NCI-H1930 (cell line): ENCODE data around the gene SLC44A5.
"Not testable (repeated sequence)": the region's sequence is repeated elsewhere in the genome, so short reads cannot be mapped to it uniquely, and the experiment has no call there.

Source experiments
- DNase-seq, 2 experiments: peaks; one replicate each; lab custom pipeline; 2025; lab: John Stamatoyannopoulos, UW

The SLC44A5 gene

DNA sequence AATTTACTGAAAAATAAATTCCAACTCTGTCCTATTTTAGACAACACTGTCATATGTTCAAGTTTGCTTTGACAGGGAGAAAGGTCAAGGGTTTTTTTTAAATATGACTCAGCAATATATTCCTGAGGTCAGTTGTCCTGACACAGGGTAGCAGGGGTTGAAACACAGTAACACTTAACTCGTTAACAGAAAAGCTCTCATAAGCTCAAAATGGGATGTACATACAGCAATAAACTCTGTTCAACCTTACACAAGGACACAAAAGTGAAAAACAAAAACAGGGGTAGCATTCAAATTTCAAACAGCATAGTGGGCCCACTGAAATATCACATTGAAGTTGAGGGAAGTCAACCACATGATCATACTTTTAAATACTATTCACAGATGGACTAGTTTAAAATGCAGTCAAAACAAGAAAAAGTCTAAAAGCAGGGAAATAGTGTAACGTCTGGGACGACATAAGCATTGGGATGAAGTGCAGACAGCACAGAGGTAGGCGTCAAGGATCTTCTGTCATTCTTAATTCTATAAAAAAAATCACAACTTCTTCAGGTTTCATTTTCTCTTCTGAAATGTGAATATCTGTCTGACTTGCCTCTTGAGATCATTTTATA lies 89.9 kb downstream of the SLC44A5 start:
- DNase-seq = no peak

GRCh38 chr1:75519651-75520427 lies 91.1 kb downstream of the SLC44A5 start:
- DNase-seq = no peak

DNA sequence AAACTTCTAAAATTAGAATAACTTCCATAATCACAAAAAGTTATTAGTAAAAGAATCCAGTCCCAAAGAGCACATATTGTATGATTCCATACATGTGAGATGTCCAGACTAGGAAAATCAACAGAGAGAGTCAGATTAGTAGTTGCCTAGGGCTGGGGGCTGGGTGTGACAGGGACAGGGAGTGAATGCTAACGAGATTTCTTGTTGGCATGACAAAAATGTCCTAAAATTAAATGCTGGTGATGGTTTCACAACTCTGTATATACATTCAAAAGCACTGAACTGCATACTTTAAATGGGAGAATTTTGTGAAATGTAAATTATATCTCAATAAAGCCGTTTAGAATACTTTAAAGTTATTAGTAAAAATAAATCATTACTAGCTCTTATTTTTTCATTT lies 92.2 kb downstream of the SLC44A5 start:
- no peak for DNase-seq

DNA sequence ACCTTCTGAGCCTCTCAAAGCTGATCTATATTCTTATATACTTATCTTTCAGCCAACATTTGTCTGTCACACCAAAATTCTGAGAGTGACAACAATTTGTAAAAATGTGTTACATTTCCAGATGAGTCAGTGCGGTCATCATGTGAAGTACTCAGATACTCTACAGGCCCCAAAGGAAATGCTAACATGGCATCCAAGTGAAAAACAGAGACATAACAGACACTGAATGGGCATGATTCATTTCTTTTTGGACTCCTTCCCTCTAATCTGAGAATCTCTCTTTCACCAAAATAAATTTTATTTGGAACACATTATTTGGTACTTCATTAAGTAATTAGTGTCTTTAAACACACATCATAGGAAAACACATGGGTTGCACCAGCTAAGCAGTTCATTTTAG lies 96.6 kb downstream of the SLC44A5 start:
- DNase-seq = no peak

- DNase-seq = no peak
Observed at GRCh38 chr1:75506976-75507375, 103.9 kb downstream of the SLC44A5 start.

- no peak for DNase-seq
Observed at GRCh38 chr1:75503221-75503974, 107.5 kb downstream of the SLC44A5 start.

GRCh38 chr1:75502776-75503175 lies 108.1 kb downstream of the SLC44A5 start:
- no peak for DNase-seq

DNA sequence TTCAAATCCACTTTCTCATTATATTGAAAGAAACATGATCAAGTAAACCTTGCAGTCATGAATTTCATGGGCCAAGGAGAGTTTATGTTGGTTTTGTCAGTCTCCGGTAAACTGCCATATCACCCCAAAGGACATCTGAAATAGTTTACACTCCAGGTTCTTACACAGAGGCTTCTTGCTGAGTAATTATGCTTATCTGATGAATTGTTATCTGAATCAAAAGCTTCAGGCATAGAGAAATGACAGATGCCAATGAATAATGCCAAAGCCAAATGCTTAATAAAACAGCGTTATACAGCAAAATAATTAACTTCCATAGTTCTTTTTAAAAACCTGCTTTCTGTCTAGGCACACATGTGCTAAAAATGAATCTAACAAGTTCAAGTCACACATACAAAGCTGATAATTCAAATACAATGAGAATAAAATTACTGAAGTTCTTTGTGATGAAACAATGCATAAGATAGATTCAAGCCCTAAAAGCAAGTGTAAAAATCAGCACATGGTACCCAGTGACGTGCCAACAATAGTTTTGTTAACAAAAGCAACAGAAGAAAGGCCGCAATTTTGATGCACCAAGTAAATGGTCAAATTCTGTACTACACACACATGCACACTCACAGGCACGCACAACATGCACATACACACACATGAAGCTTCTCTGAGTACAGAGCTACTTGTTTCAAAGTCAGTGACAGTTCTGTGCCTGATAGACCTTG lies 109.2 kb downstream of the SLC44A5 start:
- no peak for DNase-seq

- no peak for DNase-seq
Observed at GRCh38 chr1:75492011-75492410, 118.9 kb downstream of the SLC44A5 start.

- no peak for DNase-seq
Observed at GRCh38 chr1:75487399-75487798, 123.5 kb downstream of the SLC44A5 start.

DNA sequence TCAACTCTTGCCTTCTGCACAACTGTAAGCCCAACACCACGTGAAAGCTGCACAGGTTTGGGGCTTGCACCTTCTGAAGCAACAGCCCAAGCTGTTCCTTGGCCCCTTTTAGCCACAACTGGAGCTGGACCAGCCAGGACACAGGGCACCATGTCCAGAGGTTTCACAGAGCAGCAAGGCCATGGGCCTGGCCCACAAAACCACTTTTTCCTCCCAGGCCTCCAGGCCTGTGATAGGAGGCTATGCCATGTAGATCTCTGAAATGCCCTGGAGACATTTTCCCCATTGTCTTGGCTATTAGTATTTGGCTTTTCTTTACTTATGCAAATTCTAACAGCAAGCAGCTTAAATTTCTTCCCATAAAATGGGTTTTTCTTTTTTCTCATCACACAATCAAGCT lies 126.1 kb downstream of the SLC44A5 start:
- no peak for DNase-seq

DNA sequence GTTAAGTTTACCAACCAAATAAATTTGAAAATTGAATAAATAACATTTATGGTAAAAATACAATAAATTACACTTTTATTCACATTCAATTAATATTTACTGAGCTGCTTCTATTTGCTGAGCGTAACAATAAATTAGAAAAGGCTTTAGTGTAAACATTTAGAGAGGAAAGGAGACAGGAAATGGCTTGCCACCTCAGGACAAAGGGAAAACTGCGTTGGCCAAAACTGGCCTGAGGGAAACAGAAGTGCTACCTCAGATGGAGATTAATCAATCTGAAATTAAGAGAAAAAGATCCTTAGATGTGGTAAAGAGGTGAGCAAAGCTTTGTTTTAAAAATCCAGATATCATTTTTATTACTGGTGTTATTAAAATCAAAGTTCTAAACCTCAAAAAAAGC lies 128.0 kb downstream of the SLC44A5 start:
- DNase-seq = no peak

GRCh38 chr1:75476486-75476885 lies 134.4 kb downstream of the SLC44A5 start:
- not testable (repeated sequence) for DNase-seq

DNA sequence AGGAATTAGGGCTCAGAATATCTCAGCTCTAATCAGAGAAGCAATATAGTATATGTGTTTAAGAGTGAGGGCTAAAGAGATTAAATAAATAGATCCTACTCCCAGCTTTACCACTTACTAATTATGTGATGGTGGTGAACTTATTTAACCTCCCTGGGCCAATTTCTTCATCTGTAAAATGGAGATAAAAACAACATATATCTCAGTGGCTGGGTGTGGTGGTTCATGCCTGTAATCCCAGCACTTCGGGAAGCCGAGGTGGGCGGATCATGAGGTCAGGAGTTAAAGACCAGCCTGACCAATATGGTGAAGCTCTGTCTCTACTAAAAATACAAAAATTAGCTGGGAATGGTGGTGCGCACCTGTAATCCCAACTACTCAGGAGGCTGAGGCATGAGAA lies 135.2 kb downstream of the SLC44A5 start:
- DNase-seq = no peak

GRCh38 chr1:75472971-75473603 lies 137.8 kb downstream of the SLC44A5 start:
- no peak for DNase-seq

- DNase-seq = no peak
Observed at GRCh38 chr1:75472089-75472970, 138.6 kb downstream of the SLC44A5 start.

- no peak for DNase-seq
Observed at GRCh38 chr1:75471252-75471651, 139.7 kb downstream of the SLC44A5 start.

- no peak for DNase-seq
Observed at GRCh38 chr1:75470448-75470847, 140.5 kb downstream of the SLC44A5 start.

DNA sequence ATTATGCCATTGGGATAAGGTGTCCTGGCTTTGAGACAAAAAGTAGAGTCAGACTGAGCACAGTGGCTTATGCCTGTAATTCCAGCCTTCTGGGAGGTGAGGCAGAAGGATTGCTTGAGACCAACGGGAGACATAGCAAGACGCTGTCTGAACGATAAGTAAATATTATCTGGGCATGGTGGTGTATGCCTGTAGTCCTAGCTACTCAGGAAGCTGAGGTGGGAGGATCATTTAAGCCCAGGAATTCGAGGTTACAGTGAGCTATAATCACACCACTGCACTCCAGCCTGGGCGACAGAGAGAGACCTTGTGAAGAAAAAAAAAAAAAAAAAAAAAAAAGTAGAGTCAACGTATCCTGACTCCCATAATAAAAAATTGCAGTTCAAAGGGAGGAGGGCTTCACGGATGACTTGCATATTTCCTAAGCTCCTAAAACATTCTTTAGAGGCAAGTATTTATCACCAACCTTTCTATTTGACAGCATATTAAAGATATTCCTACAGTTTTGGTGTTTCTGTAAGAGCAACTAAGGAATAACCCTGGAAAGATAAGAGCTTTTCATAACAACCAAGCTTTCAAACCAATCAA lies 141.2 kb downstream of the SLC44A5 start:
- DNase-seq = no peak

GRCh38 chr1:75461808-75462325 lies 149.0 kb downstream of the SLC44A5 start:
- DNase-seq = no peak
